ENCODE measurements around the gene CTIF.

- TF ChIP-seq POLR2A (IDR thresholded peaks at IDR 0.05) (no peak), CTCF (IDR thresholded peaks at IDR 0.05) (no peak)
Observed at GRCh38 chr18:48703418-48703817, 164.6 kb downstream of the CTIF start.
